HG03442 (cell line): ENCODE measurements around the gene ISYNA1.

Source experiments
- ATAC-seq: cut with Tn5 transposase; IDR thresholded peaks from one replicate; pipeline ENCODE4 v1.9.1; 2021; ENCODE audit warnings: mild to moderate bottlenecking, moderate library complexity; ENCODE audit not compliant: unreplicated experiment

Gene ISYNA1

GRCh38 chr19:18433015-18433691, 4.8 kb downstream of the ISYNA1 start:
- ATAC-seq, result no peak

DNA sequence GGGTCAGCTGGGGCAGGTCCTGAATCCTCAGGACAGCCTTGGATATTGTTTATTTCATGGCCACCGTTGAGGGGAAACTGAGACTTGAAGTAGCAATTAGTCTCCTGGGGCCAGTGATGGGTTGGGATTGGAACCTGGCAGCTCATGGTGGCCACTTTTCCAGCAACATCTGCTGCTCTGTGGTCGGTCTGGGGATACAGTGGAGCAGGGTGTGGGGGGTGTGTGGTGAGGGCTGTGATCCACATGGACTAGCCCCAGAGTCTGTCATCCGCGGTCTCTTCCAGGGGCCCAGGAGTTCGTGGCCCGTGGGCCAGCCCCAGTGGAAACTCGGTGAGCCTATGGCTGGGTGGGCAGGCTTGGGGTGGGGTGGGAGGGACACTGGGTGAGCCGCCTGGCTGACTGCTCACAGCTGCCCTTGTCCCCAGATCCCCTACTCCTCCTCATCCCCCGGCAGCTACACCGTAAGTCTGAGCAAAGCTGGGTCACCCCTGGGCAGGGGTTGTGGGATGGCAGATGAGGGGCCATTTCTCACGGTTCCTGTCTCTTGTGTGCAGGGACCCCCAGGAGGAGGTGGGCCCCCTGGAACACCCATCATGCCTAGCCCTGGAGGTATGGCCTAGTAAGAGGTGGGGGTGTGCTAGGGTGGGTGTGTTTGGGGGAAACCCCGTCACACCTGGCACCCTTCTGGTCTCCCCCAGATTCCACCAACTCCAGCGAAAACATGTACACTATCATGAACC, 5.5 kb downstream of the ISYNA1 start:
- ATAC-seq, result no peak

DNA sequence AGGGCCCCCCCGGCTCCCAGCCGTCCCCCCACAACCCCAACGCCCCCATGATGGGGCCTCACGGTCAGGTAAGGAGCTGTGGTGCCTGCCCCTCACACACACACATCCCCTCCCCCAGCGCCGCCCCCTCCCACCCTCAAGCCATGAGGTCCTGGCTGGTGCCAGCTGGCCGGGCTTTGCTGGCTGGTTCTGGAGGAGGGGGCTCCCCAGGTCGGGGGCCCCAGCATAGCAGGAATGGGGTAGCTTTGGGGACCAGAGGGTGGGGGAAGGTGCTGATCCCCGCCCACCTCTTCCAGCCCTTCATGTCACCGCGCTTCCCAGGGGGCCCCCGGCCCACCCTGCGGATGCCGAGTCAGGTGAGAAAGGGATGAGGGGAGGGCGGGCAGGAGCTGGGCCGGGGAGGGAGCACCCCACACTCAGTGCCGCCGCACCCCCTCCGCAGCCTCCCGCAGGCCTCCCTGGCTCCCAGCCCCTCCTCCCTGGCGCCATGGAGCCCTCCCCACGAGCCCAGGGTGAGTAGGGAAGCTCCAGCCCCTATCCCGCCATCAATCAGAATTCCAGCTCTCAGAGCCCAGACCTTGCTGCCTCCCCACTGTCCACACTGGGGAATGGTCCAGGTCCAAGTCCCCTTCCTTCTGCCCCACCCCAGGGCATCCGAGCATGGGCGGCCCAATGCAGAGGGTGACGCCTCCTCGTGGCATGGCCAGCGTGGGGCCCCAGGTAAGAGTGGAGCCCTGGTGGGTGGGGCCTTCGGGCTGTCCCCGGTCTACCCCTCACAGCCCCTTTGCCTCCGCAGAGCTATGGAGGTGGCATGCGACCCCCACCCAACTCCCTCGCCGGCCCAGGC, 6.4 kb downstream of the ISYNA1 start:
- no peak for ATAC-seq

DNA sequence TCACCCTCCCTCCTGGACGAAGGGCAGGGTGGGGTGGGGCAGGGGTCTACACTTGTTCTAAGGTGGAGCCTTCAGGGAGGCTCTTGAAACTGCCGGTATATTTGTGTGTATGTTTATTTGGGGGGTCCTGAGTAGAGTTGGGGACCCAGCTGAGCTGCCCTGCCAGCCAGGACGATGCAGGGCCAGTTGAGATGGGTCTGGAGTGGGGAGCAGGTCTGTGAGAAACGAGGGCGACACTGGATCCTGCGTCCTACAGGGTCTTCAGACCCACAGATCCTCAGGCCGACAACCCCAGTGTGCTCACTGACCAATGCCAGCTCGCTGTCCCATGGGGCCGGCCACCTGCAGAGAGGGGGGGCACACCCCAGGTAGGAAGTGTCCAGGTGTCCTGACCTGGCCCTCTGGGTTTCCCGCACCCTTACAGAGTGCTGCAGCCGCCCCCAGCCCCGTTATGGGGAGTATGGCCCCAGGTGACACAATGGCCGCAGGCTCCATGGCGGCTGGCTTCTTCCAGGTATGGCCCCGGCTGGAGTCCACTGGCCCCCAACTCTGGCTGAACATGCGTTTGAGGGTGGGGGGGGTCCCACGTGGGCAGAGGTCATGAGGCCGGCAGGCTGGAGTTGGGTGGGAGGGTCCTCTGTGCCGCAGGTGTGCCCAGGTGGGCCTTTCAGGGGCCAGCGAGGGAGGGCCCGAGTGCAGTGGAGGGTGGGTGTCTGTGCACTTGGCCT, 7.4 kb downstream of the ISYNA1 start:
- no peak for ATAC-seq

- no peak for ATAC-seq
These were observed 8.1 kb downstream of the ISYNA1 start for GRCh38 chr19:18429717-18430416.

DNA sequence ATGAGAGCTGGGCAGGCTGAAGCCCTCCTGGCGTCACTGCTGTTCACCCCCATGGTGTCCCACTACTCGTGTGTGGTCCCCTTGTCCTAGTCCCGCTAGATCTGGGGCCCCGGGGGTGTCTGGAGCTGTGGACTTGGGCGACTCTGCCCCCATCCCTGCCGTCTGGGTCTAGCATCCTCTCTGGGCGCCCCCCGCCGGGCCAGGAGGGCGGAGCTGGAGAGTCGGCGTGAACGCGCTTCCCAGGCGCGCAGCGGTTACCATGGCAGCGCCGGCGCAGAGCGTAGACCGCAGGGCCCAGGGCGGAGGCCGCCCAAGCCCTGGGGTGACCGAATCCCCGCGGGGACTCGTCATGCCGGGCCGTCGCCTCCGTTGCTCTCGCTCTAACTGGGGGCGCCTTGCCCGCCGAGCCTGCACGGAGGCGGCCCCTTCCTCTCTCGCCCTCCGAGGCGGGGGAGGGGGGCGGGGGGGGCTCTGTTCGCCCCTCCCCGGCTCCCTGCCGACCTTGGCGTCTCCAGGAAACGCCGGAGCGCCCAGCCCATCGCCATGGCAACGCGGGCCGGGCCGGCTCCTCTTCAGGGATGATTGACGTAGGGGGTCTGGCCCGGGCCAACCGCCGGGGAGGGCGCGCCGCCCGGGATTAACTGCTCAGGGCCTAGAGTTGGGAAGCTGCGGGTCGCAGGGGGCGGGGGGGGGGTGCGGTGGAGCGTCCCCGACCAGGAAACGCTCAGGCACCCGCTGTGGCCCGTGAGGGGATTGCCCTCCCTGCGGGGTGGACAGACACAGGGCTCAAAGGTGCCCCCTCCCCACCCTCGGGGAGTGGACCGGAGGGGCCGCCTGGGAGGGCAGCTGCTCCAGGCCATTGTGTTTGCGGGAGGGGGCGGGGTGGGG, 8.9 kb downstream of the ISYNA1 start:
- peak; percentile 51 for ATAC-seq

DNA sequence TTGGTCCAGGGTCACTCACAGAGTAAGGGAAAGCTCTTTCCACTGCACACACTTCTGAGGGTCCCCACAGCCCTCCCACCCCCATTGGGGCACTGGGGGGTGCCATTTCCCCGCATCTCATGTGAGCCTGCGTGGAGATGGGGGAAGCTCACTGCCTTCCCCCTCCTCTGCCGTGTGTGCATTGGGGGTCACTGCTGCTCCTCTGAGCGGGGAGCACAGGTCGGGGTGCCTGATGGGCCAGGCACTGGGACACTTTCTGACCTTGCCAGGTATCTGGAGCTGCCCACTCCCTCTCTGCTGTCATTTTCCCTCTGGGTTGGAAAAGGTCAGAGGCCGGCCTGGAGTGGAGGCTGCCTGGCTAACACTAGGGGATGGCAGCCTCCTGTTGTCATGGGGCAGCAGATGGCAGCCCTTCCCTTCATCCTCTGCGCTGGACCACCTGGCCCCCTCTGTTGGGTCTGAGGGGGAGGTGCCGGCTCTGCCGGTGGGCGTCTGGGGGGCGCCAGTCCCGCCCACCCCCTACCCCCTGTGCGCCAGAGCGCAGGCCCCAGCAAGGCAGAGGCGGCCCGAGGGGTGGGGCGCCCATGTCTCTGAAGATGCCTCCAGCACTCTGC, 9.7 kb downstream of the ISYNA1 start:
- peak; percentile 3 for ATAC-seq

- ATAC-seq, result no peak
These were observed 10.2 kb downstream of the ISYNA1 start for GRCh38 chr19:18427743-18428113.

DNA sequence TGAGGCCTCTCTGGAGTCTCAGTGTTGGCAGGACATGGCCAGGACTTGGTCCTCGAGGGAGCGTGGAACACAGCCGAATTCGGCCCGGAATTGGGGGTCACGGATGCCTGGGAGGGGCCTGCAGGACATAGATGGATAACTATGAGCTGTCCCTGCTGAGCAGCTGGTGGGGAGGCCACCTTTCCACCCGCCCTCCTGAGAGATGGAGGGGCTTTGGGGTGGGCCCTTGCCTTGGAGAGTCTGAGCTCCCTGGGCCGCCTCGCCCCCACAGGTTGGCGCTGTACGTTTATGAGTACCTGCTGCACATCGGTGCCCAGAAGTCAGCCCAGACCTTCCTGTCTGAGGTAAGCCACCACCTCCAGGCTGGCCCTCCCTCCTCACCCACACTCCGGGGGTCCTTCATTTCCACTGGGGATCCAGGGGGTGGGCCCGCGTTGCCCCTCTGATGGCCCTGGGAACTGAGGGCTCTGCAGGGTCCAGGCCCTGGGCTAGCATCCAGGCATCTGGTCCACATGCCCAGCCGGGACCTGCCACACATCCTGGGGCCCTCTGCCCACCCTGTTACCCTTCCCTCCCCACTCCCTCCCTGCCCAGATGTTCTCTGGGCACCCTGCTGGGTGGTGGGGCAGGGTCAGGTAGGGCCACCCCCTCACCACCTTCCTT, 10.7 kb downstream of the ISYNA1 start:
- ATAC-seq, result no peak

- ATAC-seq, result no peak
These were observed 11.5 kb downstream of the ISYNA1 start for GRCh38 chr19:18426416-18426767.

DNA sequence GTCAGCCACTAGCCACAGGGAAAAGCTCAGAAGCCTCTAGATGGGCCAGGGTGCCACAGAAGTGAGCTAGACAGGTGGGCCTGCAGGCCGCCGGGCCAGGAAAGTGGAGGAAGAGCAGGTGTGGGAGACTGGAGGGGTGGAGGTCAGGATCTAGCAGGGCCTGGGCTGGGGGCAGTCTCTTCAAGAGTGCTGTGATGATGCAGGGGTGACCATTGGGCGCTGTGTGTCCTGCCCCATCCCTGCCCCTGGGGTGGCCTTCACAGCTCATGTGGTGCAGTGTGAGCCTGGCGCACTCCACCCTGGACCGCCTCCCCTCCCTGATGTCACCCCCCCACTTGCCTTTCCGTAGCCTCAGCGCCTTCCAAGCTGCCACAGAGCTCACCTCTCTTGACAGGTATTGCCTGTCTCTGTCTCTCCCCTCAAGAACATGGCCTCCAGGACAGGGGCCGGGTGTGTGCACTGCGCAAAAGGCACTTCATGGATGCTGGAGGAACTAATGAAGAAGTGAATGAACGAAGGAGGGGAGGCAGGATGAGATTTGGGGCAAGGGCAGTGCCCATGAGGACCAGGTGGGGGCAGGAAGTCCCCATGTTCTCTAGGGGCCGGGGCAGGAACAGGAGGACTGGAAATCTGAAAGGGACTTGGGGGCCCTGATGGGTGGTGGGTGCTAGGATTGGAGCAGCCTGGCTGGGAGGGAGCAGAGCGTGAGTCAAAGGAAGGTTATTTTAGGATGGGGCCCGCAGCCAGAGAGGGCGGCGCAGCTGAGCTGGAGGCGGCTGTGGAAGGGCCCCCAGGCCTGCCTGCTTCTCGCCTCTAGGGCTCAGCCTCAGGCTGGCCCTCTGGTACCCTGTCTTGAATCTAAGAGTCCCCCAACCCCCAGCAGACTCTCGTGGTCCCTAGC, 12.2 kb downstream of the ISYNA1 start:
- no peak for ATAC-seq

GRCh38 chr19:18424890-18425514, 12.9 kb downstream of the ISYNA1 start:
- no peak for ATAC-seq

DNA sequence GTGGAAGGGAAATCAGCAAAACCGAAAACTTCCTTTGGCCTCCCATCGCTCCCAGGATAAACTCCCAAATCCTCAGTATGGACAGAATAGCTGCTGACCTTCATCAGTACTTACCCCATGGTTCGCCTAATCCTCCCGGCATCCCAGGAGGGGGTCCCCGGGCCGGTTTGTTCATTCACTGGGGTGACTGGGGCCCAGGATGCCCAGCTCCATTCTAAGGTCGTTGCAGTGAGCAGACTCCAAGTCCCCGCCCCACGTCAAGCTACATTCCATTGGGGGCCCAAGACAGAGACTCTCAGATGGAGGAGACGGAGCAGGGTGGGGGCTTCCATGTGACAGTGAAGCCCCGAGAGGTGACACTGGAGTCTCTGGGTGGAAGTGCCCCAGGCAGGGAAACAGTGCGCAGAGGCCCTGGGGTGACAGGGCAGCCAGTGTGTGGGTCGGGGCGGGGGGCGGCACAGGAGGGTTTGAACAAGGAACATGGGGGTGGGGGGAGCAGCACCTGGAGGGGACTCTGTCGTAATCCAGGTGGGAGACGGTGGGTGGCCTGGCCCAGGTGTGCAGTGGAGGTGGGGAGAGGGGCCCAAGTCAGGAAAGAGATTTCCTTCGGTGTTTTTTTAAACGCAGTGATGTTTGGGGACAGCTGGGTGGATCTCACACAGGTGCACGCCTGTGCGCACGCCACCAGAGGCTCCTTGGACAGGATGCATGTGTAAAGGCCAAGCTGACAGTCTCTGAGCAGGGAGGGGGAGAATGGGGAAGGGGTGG, 13.6 kb downstream of the ISYNA1 start:
- ATAC-seq, result no peak

DNA sequence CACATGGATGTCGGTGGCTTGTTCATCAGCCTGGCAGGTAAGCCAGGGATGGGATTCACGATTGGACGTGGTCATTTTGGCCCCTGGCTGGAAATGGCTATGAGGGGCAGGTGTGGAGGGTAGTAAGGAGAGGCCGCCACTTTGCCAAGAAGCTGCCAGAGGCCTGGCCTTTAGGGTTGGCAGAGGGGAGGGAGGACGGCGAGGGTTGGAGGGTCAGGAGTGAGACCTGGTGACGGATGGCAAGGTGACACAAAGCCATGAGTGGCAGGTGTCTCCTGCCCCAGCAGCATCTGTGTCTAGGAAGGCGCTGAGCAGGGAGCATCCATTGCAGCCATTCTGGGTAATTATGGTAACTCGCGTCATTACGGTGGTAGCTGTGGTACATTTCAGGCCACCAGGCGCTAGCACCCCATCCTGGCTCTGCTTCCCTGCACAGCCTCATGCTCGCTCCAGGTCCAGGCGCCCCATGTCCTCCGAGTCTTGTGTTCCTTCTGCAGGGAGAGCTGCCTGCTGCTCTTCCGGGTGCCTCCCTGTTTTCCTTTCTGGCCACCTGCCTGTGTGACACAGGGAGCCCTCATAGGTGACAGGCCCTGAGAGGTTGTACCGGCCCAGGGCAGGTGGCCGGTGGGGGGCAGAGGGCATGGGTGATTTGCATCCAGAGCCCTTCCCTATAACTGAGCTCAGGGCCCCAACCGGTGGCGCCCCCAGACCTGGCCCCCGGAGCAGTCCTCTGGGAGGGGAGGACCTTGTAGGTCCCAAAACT, 14.5 kb downstream of the ISYNA1 start:
- ATAC-seq, result no peak

- ATAC-seq, result no peak
These were observed 15.3 kb downstream of the ISYNA1 start for GRCh38 chr19:18422530-18423191.
